NCI-H146 (cell line): ENCODE results near the gene FRZB.

Experiments
- DNase-seq: peaks from one replicate; lab custom pipeline; 2025; lab: John Stamatoyannopoulos, UW

The FRZB gene

GRCh38 chr2:182845794-182846417 is 20.5 kb downstream of the FRZB start:
- no peak for DNase-seq

DNA sequence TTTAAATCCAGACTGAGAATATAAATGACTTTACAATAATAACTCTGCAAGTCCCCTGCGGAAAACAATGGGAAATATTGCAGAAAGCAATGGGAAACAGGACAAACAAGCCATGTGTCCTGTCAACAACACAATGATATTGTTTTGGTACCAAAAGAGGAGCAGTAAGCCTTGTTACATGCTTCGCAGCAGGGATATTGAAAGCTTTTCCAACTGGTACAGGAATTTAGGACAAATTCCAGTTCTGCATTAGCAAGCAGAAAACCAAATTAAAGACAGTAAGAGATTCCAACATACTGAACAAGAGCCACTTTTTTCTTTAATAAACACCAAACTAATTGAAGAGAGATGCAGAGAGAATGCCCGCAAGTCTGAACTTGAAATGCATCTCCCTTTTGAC is 30.0 kb downstream of the FRZB start:
- no peak for DNase-seq

DNA sequence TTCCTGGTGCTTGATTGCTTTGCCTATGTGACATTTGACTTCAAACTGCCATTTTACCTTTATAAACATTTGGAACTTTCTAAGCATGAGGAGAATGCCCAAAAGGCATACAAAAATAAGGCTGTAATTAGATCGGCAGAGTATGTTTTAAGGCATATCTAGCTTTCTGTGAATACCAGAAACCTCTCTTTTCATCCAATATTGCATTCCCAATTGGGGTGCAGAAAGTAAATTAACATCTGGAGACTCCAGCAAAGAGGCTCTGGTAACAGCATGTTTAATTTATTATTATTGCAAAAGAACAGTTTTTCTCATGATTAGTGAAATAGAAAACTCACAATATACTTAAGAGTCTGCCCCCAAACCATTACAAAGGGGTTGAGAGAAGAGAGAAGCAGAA is 32.1 kb downstream of the FRZB start:
- DNase-seq, result no peak

DNA sequence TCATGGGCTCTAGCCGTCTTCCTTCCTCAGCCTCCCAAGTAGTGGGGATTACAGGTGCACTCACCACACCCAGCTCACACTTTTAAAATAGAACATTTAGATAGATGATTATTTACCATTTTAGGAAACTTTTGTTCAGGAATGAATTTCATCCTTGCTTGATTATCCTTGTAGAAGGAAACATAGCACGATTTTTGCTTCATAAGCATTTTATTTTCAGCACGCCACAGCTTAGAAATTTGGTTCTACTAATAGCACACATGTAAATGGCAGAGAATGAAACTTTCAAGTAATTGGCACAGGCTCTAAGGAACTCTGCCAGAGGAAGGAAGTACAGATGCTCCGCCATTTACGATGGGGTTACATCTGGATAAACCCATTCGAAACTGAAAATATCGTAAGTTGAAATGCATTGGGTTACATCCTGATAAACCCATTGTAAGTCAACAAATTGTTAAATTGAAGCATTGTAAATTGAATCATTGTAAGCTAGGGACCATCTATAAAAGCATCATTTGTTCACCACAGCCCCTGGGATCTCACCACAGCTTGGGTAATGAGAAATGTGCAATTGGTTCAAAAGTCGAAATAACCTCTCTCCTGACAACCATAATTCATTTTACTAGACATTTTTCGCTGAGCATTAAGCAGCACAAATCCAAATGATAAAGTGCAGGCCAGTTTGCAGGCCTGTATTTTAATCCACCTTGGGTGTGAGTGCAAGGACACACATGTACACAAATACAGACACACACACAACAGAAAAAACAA is 33.2 kb downstream of the FRZB start:
- no peak for DNase-seq

GRCh38 chr2:182831921-182832320 is 34.5 kb downstream of the FRZB start:
- no peak for DNase-seq

DNA sequence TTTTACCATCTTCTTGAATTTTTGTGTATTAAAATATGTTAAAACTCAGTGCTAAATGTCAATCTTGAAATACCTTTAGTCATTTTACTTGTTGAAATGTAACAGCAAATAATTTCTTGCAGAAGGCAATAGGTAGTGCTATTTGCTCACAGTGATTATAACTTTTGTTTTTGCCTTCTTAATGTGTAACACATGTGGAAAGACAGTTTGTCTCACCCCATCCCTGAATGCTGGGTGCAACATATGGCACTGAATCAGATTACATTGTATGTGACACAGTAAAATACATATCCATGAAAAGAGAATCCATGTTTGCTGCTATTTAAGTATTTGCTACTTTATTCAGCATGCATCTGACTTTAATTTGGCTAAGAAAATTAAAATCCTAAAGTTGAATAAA is 35.3 kb downstream of the FRZB start:
- DNase-seq, result no peak

DNA sequence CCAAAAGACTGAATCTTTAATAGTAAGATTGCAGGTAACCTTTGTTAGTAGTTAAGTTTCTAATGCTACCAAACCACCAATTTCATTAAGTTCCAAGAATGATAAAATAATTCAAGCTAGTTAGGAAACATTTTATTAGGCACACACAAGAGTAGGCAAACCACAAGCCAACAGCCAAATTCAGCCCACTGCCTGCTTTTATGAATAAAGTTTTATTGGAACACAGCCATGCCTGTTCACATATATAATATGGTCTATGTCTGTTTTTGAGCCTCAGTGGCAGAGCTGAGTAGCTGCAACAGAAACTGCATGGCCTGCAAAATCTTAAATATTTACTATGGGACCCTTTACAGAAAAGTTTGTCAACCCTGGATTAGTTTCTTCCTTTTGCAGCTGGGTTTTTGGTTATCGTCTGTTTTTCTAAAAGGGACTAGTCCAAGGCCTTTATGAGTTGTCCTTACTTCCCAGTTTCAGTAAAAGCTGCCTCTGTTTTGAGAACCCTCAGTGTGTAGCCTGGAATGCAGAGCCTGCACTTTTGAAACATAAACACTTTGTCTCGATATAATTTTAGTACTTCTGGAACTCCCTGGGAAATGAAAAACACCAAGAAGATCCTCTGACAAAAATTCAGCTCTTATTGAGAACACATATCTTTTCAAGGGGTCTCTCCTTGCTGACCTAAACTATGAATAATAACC is 39.1 kb downstream of the FRZB start:
- DNase-seq, result no peak

- no peak for DNase-seq
Measured at GRCh38 chr2:182826496-182826895, 39.9 kb downstream of the FRZB start.

- no peak for DNase-seq
Measured at GRCh38 chr2:182826064-182826463, 40.4 kb downstream of the FRZB start.

DNA sequence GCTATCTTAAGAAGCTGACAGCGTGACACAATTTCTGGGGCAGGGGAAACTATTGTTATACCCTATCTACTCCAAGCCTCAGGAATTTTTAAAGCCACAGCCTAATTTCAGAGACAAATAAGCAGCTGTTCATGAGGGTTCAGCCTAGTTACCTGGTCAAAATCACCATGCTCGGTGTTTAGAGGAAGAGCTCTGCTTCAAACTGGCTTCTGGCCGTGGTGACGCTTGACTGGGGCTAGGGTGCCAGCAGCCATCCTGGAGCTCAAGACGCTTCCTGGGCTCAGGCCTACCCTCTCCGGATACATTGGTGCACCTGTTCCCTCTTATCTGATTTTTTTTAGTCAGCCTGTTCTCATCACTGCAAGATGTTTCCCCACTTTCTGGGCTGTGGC is 41.7 kb downstream of the FRZB start:
- DNase-seq, result peak; percentile 13

- DNase-seq, result peak; percentile 51
Measured at GRCh38 chr2:182824056-182824766, 42.2 kb downstream of the FRZB start.

GRCh38 chr2:182822733-182823132 is 43.7 kb downstream of the FRZB start:
- no peak for DNase-seq

DNA sequence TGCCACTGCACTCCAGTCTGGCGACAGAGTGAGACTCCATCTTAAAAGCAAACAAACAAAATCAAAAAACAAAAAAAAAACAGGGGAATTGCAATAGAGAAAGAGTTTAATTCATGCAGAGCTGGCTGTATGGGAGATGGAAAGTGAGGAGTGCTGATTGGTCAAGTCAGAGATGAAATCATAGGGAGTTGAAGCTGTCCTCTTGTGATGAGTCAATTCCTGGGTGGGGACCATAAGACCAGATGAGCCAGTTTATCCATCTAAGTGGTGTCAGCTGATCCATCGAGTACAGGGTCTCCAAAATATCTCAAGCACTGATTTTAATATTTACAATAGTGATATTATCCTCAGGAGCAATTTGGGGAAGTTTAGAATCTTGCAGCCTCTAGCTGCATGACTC is 45.3 kb downstream of the FRZB start:
- no peak for DNase-seq

- no peak for DNase-seq
Measured at GRCh38 chr2:182819412-182819811, 47.0 kb downstream of the FRZB start.

DNA sequence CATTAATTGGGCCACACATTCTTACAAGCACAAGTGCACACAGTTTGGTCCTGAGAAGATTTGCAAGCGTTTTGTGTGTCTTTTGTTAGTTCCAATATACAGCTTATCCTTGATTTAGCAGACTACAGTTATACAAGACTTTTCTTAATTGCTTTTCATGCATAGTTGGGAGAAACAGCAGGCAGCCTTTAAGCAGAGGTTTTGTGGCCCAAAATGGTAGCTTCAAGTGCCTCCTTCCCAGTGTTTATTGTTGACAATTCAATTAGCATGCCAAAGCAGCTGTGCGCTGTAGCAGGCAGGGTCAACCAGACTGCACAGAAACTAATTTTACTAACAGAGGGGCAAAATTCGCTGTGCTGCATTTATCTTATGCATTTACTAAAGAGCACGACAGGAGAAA is 47.5 kb downstream of the FRZB start:
- peak; percentile 51 for DNase-seq

- no peak for DNase-seq
Measured at GRCh38 chr2:182818501-182818900, 47.9 kb downstream of the FRZB start.

DNA sequence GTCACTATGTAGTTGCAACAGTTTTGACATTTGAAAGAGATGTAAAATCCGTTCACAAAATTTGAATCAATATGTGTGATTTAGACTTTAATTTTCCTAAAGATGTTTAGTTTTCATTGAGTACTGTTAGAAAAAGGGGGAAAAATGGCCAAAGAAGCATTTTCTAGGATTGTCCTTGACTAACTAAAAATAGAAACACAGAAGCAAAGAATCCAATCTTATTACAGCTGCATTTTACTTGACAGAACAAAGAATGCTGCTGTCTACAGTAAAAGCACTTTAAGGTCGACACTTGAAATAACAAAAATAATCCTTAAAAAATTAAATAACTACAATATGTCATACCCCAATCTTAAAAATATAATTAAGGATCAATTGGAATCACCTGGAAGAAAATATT is 48.9 kb downstream of the FRZB start:
- DNase-seq, result no peak

GRCh38 chr2:182816866-182817265 is 49.6 kb downstream of the FRZB start:
- no peak for DNase-seq

DNA sequence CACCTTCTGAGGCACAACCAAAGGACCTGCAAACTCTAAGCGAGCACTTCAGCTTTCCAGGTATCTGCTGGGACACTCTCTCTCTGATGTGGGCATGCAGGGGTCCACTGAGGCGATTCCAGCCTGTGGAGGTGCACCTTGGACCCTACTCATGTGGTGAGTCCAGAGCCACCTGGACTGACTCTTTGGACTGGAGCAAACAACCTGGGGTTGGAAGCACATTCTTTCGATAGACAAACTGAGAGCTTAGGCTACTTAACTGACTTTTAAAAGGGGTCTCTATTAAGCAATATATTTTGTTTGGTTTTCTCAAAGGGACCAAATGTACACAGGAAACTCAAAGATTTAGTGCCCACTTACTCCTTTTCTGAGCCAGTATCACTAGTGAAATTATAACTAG is 51.6 kb downstream of the FRZB start:
- no peak for DNase-seq

- DNase-seq, result no peak
Measured at GRCh38 chr2:182814380-182814779, 52.1 kb downstream of the FRZB start.

- no peak for DNase-seq
Measured at GRCh38 chr2:182810087-182810486, 56.4 kb downstream of the FRZB start.

DNA sequence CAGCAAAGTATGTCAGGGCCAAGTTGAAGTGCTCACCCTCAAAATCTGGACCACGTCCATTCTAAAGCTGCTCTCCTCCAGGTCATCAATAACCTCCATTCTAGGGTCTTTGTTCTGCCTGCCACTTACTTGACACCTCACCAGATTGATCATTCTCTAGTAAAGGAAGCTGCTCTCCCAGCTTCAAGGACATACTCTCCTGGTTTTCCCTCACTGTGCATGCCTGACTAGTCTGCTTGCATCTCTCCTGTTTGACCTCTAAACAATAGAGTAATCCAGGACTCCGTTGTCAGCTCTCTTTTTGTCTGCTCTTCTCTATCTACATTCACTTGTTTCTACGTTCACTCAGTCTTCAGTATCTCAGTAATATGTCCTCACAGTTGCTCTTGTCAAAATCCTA is 59.1 kb downstream of the FRZB start:
- no peak for DNase-seq

DNA sequence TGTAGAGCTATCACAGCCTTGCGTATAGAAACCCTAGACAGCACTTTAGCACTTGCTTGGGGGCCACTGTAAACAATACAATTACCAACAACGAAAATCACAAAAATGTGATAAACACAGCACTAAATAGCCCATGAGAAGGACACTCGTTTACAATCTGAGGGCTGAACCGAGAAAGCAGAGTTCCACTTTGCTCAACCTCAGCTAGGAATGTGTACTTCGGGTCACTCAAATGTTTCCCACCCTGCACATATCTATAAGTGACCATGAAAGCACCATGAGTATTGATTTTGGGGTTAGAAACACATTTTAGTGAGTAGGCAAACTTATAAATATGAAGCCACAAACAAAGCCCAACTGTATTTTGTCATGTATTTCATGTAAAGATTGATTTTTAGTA is 62.3 kb downstream of the FRZB start:
- no peak for DNase-seq
